Calu3 (cell line): Measurements from ENCODE around the gene MSI2. TPM values are rescaled to one million over a fixed set of nuclear protein-coding genes. Genes with fewer than 3 reads are reported as not detected.

Experiments
- BruUV-seq: library from RNA; stranded (reverse); fragments of 400-500 nt; replicated peaks from 2 replicates; lab custom pipeline; 2021; lab: Mats Ljungman, UMichigan
- CTCF ChIA-PET: fragments of 300-600 bp; sonication (Branson Sonifier 250); formaldehyde crosslinking; loops from one replicate; lab custom pipeline; 2022; ENCODE audit warnings: antibody characterized with exemption; lab: Charles Lee
- DNase-seq: peaks from one replicate; pipeline ENCODE4 v3.0.0; 2022
- H3K27ac Mint-ChIP-seq: one replicate; pipeline ENCODE4 v1.8.0; 2022; ENCODE audit warnings: mixed read lengths; ENCODE audit not compliant: unreplicated experiment
- H3K27me3 Mint-ChIP-seq: one replicate; pipeline ENCODE4 v1.8.0; 2022; ENCODE audit warnings: mixed read lengths; ENCODE audit not compliant: unreplicated experiment
- H3K36me3 Mint-ChIP-seq: one replicate; pipeline ENCODE4 v1.8.0; 2022; ENCODE audit warnings: mild to moderate bottlenecking, moderate library complexity, mixed read lengths; ENCODE audit not compliant: insufficient read depth, unreplicated experiment
- H3K4me1 Mint-ChIP-seq: one replicate; pipeline ENCODE4 v1.8.0; 2022; ENCODE audit warnings: mild to moderate bottlenecking, low read depth, mixed read lengths; ENCODE audit not compliant: unreplicated experiment
- H3K4me3 Mint-ChIP-seq: one replicate; pipeline ENCODE4 v1.8.0; 2022; ENCODE audit warnings: mild to moderate bottlenecking, low read depth, moderate library complexity, mixed read lengths; ENCODE audit not compliant: unreplicated experiment
- H3K9me3 Mint-ChIP-seq: one replicate; pipeline ENCODE4 v1.8.0; 2022; ENCODE audit warnings: low read depth, mixed read lengths; ENCODE audit not compliant: unreplicated experiment
- CTCF ChIP-seq: fragments of 200-600 bp; IDR thresholded peaks from one replicate; pipeline ENCODE4 v1.8.0; 2022; ENCODE audit warnings: antibody characterized with exemption; ENCODE audit not compliant: unreplicated experiment
- intact Hi-C: fragments of 100-400 bp; cut with micrococcal nuclease; formaldehyde crosslinking; loops from one replicate; pipeline ENCODE4 v1.10.0; 2022; ENCODE audit not compliant: unreplicated experiment
- total RNA-seq: library from RNA; stranded (reverse); gene quantifications from 2 replicates; pipeline ENCODE4 v1.2.3, GENCODE V29; 2022

The MSI2 gene
- total RNA-seq, 1 experiment from 2014 or later, result 66.4 TPM

GRCh38 chr17:57553991-57554825, 297.9 kb downstream of the MSI2 start:
- TF ChIP-seq CTCF, result no peak
- no peaks in the 10 kb centered on the region for H3K4me1 Mint-ChIP-seq
- H3K27me3 Mint-ChIP-seq, result no peaks in the 10 kb centered on the region
- H3K9me3 Mint-ChIP-seq, result no peaks in the 10 kb centered on the region
- CTCF ChIA-PET, result no interaction called here
- no peak for DNase-seq
- H3K36me3 Mint-ChIP-seq, result peaks cover 4% of the 10 kb centered on the region
- H3K4me3 Mint-ChIP-seq, result no peak overlapping the region
- H3K27ac Mint-ChIP-seq, result no peak overlapping the region
- intact Hi-C loops, result no loop called here
- no TSS peak for BruUV-seq

DNA sequence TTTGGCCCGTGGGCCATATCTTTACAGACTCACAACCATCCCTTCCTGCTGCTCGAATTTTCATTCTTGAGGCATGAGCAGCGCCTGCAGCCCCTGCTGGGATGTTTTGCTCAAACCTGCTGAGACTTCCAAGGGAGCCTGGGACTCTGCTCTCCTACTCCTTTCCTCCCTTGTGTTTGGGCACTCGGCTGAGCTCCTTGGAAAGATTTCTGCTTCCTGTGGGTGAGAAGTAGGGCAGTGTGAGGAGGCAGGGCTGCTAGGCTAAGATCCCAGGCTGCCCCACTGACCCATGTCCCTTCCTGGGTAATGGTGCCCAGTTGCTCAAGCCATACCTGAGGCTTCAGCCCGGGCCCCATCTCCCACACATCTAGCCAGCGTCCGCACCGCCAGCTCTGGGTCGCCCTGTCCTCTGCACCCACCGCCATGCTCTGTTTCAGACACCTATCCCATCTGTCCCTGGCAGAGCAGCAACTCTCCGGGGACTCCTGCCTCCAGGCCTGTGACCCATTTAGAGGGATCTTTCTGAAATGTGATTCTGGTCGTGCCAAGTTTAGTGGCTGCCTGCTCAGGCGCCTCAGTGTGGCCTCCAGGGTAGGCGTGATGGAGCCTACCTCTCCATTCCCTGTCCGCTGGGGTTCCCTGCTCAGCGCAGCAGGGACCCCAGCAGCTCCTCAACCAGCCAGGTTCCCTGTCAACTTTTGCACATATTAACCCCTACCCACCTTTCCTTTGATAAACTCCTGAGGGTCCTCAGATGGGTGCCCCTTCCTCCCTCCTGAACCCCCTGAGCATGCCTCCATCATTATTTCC, 298.7 kb downstream of the MSI2 start:
- CTCF ChIA-PET, result no interaction called here
- Mint-ChIP-seq H3K27me3 (no peaks in the 10 kb centered on the region), H3K4me1 (no peaks in the 10 kb centered on the region), H3K27ac (no peak overlapping the region), H3K4me3 (no peak overlapping the region), H3K9me3 (no peaks in the 10 kb centered on the region), H3K36me3 (peaks cover 4% of the 10 kb centered on the region)
- no TSS peak for BruUV-seq
- intact Hi-C loops, result no loop called here
- TF ChIP-seq CTCF, result no peak
- no peak for DNase-seq

DNA sequence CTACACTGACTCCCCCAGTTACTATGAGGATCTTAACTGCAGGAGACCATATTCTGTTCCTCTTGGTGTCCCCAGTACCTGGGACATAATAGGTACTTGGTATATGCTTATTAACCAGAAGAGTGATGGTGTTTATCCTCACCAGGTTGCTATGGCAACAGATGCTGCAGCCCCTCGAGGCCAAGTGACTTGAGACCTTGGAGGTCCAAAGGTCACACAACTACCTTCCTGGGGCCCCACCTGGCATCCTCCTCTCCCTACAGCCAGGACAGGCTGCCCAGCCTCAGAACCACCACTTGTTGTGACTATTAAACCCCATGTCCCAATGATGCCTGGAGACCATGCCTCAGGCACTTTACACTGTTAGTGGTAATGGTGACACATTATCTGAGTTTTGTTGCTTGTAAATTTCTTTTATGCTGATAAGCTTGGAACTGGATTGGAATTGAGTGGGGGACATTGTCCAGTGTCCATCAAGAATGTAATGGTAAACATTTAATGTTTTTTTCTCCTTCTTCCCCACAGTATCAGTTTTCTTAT, 299.4 kb downstream of the MSI2 start:
- Mint-ChIP-seq H3K4me3 (no peak overlapping the region), H3K36me3 (peaks cover 4% of the 10 kb centered on the region), H3K27ac (no peak overlapping the region), H3K4me1 (no peaks in the 10 kb centered on the region), H3K9me3 (no peaks in the 10 kb centered on the region), H3K27me3 (no peaks in the 10 kb centered on the region)
- CTCF ChIA-PET, result no interaction called here
- no peak for TF ChIP-seq CTCF
- BruUV-seq, result no TSS peak
- intact Hi-C loops, result no loop called here
- no peak for DNase-seq

DNA sequence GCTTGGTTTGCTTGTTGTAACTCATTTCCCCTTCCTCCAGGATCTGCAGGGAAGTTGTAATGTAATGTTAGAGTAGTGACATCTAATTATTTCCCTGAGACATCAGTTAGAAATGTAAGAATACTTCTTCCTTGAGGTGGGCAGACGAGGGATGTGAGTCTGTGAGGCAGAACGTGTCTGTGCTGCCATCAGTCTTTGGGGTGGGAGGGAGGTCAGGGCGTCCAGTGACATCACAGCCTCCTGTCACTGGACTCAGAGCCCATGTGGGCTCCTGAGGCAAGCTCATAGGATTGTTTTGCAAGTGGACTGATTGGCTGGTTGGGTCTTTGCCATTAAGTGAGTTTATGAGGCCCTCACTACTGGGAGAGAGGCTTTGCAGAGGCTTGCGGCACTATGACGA, 300.0 kb downstream of the MSI2 start:
- intact Hi-C loops, result no loop called here
- CTCF ChIA-PET, result no interaction called here
- no peaks in the 10 kb centered on the region for H3K9me3 Mint-ChIP-seq
- no peaks in the 10 kb centered on the region for H3K4me1 Mint-ChIP-seq
- no peak for DNase-seq
- no peak overlapping the region for H3K27ac Mint-ChIP-seq
- no peaks in the 10 kb centered on the region for H3K27me3 Mint-ChIP-seq
- no peak overlapping the region for H3K4me3 Mint-ChIP-seq
- TF ChIP-seq CTCF, result no peak
- H3K36me3 Mint-ChIP-seq, result peaks cover 4% of the 10 kb centered on the region
- no TSS peak for BruUV-seq
